ENCODE results near the gene SLC44A2.

The SLC44A2 gene

GRCh38 chr19:10682397-10683063, 57.2 kb downstream of the SLC44A2 start:
- DNase-seq (ENCODE audit: low spot score), result no peak

DNA sequence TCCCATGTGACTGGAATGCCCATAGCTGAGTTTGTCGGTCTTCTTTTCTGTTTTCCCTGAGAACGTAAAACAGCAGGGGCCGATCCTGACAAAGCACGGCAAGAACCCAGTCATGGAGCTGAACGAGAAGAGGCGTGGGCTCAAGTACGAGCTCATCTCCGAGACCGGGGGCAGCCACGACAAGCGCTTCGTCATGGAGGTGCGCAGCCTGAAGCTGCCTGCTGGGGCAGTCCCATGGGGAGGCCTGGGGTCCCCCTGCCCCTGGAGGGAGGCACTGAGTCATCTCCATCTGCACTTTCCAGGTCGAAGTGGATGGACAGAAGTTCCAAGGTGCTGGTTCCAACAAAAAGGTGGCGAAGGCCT, 57.7 kb downstream of the SLC44A2 start:
- DNase-seq (ENCODE audit: low spot score), result no peak

- no peak for DNase-seq (ENCODE audit: low spot score)
Measured at GRCh38 chr19:10683582-10683981, 58.2 kb downstream of the SLC44A2 start.

DNA sequence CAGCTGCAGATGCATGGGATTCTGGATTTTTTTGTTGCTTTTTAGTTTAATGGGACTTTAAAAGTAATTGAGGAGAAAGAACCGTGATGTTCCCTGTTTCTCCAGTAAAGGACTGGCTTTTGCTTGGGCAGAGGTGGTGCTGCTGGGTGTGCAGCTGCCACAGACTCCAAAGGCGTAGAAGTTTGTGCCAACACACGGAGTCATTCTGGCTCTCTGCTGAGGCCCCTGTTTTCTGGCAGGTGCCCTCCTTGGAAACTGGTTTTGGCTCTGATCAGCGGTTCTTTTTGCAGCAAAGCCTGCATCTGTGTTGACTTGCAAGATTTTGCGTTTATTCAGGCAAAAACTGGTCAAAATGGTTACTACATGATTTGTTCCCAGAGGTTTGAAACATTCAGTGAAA, 59.9 kb downstream of the SLC44A2 start:
- DNase-seq (ENCODE audit: low spot score), result peak; percentile 29

GRCh38 chr19:10686193-10686592, 60.8 kb downstream of the SLC44A2 start:
- no peak for DNase-seq (ENCODE audit: low spot score)

DNA sequence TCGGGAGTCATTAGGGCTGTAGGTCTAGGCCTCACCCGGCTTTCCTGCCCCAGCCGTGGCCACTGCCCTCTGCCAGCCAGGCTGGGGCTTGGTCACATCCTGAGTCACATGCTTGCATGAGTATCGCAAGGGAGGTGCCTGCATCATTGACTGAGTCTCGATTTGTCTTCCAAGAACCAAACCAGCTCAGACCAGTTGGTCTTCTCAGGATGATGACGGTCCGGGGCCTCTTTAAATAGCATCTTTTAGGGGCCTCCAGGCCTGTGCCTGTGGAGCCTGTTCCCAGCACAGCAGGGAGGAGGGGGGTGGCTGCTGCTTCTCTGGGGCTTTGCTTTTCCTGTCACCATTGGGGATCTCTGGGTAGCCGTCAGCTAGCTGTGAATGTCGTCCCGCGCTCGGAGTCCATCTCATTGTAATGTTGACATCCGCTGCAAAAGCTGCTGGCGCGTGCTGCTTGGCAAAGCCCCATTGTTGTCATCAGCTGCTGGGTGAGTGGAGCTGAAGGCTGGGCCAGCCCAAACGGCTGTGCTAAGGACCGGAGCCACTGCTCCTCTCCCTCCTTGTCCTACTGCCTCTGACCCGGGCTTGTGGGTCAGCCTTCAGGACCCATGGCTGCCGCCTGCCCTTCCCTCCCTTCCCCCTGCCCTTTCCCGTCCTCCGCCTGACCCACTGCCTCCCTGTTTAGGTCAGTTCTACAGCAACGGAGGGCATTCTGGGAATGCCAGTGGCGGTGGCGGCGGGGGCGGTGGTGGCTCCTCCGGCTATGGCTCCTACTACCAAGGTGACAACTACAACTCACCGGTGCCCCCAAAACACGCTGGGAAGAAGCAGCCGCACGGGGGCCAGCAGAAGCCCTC, 61.5 kb downstream of the SLC44A2 start:
- peak; percentile 81 for DNase-seq (ENCODE audit: low spot score)

- DNase-seq (ENCODE audit: low spot score), result no peak
Measured at GRCh38 chr19:10687518-10688288, 62.4 kb downstream of the SLC44A2 start.

- no peak for DNase-seq (ENCODE audit: low spot score)
Measured at GRCh38 chr19:10688545-10689280, 63.4 kb downstream of the SLC44A2 start.

GRCh38 chr19:10690341-10690781, 65.0 kb downstream of the SLC44A2 start:
- DNase-seq (ENCODE audit: low spot score), result no peak

DNA sequence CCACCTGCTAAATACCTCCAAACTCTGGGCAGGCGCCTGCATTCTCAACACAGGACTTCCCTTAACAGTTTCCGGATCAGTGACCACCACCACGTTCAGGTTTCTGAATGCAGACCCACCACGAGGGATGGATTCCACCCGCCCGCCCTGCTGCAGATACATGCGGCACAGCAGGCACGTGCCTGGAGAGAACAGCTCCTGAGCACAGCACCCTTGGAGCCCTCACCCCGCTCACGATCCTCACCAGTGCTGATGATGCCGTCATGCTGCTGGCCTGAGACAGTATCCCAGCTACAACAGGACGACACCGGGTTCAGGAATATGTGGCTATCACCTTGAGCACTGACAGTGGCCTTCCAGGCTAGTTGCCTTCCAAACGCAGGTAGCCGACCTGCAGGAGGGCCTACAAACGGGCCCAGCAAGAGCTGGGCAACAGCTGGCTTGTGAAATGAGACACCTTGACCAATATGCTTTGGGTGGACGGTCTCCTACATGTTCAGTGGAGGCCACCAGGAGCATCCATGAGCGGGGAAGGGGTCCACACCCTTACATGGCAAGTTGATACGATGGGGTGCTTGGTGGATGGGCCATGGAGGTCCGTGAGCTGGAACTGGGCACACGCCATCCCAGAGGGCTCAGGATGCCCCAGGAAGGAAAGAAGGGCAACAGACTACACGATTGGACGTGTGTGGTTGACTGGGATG, 66.0 kb downstream of the SLC44A2 start:
- DNase-seq (ENCODE audit: low spot score), result no peak

DNA sequence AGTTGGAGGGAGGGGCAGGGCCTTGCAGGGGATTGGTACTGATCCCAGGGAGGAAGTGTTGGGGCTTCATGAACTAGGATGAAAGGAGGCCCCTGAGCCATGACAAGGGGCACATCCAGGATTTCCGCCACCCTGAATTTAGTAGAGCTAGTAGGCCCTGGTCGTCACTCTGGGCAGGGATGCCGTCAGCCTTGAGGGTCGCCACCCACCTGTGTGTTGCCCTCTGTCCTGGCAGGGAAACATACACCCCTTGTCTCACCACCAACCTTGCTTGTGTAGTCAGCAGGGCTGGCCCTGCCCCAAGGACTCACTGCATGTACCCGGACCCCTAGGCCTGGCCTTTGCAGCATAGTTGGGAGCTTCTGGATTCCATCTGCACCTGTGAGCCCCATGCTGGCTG, 66.5 kb downstream of the SLC44A2 start:
- no peak for DNase-seq (ENCODE audit: low spot score)

- DNase-seq (ENCODE audit: low spot score), result no peak
Measured at GRCh38 chr19:10692673-10693264, 67.4 kb downstream of the SLC44A2 start.
